ENCODE results near the gene RENBP. TPM values are rescaled to one million over a fixed set of nuclear protein-coding genes. Genes with fewer than 3 reads are reported as not detected.

The RENBP gene
- total RNA-seq, 1 experiment from 2014 or later = 0.75 TPM

- intact Hi-C loops (cut with micrococcal nuclease; ENCODE audit: unreplicated experiment) = no loop called here
These were observed 5.7 kb upstream of the RENBP start for GRCh38 chrX:153950127-153950526.

GRCh38 chrX:153948847-153949805, 4.7 kb upstream of the RENBP start:
- Histone ChIP-seq H3K4me3 (ENCODE audit: low read depth, low read length) (no peak overlapping the region), H3K27me3 (replicated peaks; ENCODE audit: control insufficient read depth, insufficient read depth, low read length) (no peaks in the 10 kb centered on the region), H3K4me1 (no peaks in the 10 kb centered on the region), H3K36me3 (ENCODE audit: control insufficient read depth, insufficient read depth, low read length) (no peaks in the 10 kb centered on the region; the same call in 1 of the 2 replicates), H3K9me3 (no peaks in the 10 kb centered on the region)
- TF ChIP-seq CTCF (IDR thresholded peaks at IDR 0.05; ENCODE audit: insufficient read depth in 1 of 2, low read depth in 1 of 2, low read length in 1 of 2, severe bottlenecking in 1 of 2, unreplicated experiment in 1 of 2) = no peak
- no peak for DNase-seq
- H3K36me3 Mint-ChIP-seq (ENCODE audit: insufficient read depth, unreplicated experiment) = peaks cover 71% of the 10 kb centered on the region
- no TSS peak for BruUV-seq (replicated peaks)
- H3K27ac Mint-ChIP-seq (ENCODE audit: unreplicated experiment) = no peak overlapping the region
- no peak overlapping the region for H3K4me3 Mint-ChIP-seq (ENCODE audit: unreplicated experiment)
- ChIA-PET CTCF (interaction anchor here (0.8 kb wide), 1 partner anchor 18 kb away, joined by 3 read pairs; no protein-coding TSS in a partner anchor), POLR2A (no interaction called here)
- H3K9me3 Mint-ChIP-seq (ENCODE audit: unreplicated experiment) = no peaks in the 10 kb centered on the region
- no peaks in the 10 kb centered on the region for H3K27me3 Mint-ChIP-seq (ENCODE audit: insufficient read depth, unreplicated experiment)
- H3K4me1 Mint-ChIP-seq (ENCODE audit: low read depth, unreplicated experiment) = no peaks in the 10 kb centered on the region
- intact Hi-C loops (cut with micrococcal nuclease; ENCODE audit: unreplicated experiment) = no loop called here

More at GRCh38 chrX:153950127-153950526, 5.7 kb upstream of the RENBP start:
- BruUV-seq (replicated peaks) = no TSS peak
- ChIA-PET CTCF (no interaction called here), POLR2A (no interaction called here)
- no peak for DNase-seq
- Mint-ChIP-seq H3K4me1 (ENCODE audit: low read depth, unreplicated experiment) (no peaks in the 10 kb centered on the region), H3K27ac (ENCODE audit: unreplicated experiment) (no peak overlapping the region), H3K36me3 (ENCODE audit: insufficient read depth, unreplicated experiment) (peaks cover 81% of the 10 kb centered on the region), H3K9me3 (ENCODE audit: unreplicated experiment) (no peaks in the 10 kb centered on the region), H3K27me3 (ENCODE audit: insufficient read depth, unreplicated experiment) (no peaks in the 10 kb centered on the region), H3K4me3 (ENCODE audit: unreplicated experiment) (no peak overlapping the region)
- Histone ChIP-seq H3K36me3 (ENCODE audit: control insufficient read depth, insufficient read depth, low read length) (no peaks in the 10 kb centered on the region; the same call in 1 of the 2 replicates), H3K4me3 (ENCODE audit: low read depth, low read length) (no peak overlapping the region), H3K4me1 (no peaks in the 10 kb centered on the region), H3K9me3 (no peaks in the 10 kb centered on the region), H3K27me3 (replicated peaks; ENCODE audit: control insufficient read depth, insufficient read depth, low read length) (no peaks in the 10 kb centered on the region)
- TF ChIP-seq CTCF (IDR thresholded peaks at IDR 0.05; ENCODE audit: insufficient read depth in 1 of 2, low read depth in 1 of 2, low read length in 1 of 2, severe bottlenecking in 1 of 2, unreplicated experiment in 1 of 2) = no peak

- BruUV-seq (replicated peaks) = TSS peak; percentile 56
- H3K27ac Mint-ChIP-seq (ENCODE audit: unreplicated experiment) = no peak overlapping the region
- no peaks in the 10 kb centered on the region; the same call in 1 of the 2 replicates for H3K36me3 ChIP-seq (ENCODE audit: control insufficient read depth, insufficient read depth, low read length)
These were observed 3.6 kb upstream of the RENBP start for GRCh38 chrX:153948002-153948466.

More at GRCh38 chrX:153948002-153948466, 3.6 kb upstream of the RENBP start:
- Mint-ChIP-seq H3K9me3 (ENCODE audit: unreplicated experiment) (no peaks in the 10 kb centered on the region), H3K4me1 (ENCODE audit: low read depth, unreplicated experiment) (no peaks in the 10 kb centered on the region), H3K27me3 (ENCODE audit: insufficient read depth, unreplicated experiment) (no peaks in the 10 kb centered on the region), H3K4me3 (ENCODE audit: unreplicated experiment) (no peak overlapping the region), H3K36me3 (ENCODE audit: insufficient read depth, unreplicated experiment) (peaks cover 60% of the 10 kb centered on the region)
- no peak overlapping the region for H3K4me3 ChIP-seq (ENCODE audit: low read depth, low read length)
- CTCF ChIA-PET = interaction anchor here (2.2 kb wide), 1 partner anchor 22 kb away, joined by 37 read pairs; the partner anchor contains the start of gene ARHGAP4
- DNase-seq = no peak
- H3K27me3 ChIP-seq (replicated peaks; ENCODE audit: control insufficient read depth, insufficient read depth, low read length) = no peaks in the 10 kb centered on the region
- intact Hi-C loops (cut with micrococcal nuclease; ENCODE audit: unreplicated experiment) = no loop called here
- no peaks in the 10 kb centered on the region for H3K4me1 ChIP-seq
- H3K9me3 ChIP-seq = no peaks in the 10 kb centered on the region
- POLR2A ChIA-PET = no interaction called here
- TF ChIP-seq CTCF (IDR thresholded peaks at IDR 0.05; ENCODE audit: insufficient read depth in 1 of 2, low read depth in 1 of 2, low read length in 1 of 2, severe bottlenecking in 1 of 2, unreplicated experiment in 1 of 2) = no peak

Measured in Caco-2 (cell line).